Activated CD8-positive, alpha-beta memory T cell treated with anti-CD3 and anti-CD28 coated beads, Interleukin-2, amount 50 U/mL, for 48 hours (primary cell): Measurements from ENCODE around the gene USP6NL.
"Not testable (repeated sequence)": the region's sequence is repeated elsewhere in the genome, so short reads cannot be mapped to it uniquely, and the experiment has no call there.

Source experiments
- DNase-seq: peaks from one replicate; pipeline ENCODE4 v3.0.0-alpha.2; 2020

The USP6NL gene

GRCh38 chr10:11510736-11511135, 100.7 kb downstream of the USP6NL start:
- DNase-seq, result no peak

GRCh38 chr10:11510281-11510680, 101.2 kb downstream of the USP6NL start:
- DNase-seq, result no peak

- no peak for DNase-seq
Measured at GRCh38 chr10:11509036-11509435, 102.4 kb downstream of the USP6NL start.

- DNase-seq, result no peak
Measured at GRCh38 chr10:11506247-11506789, 105.1 kb downstream of the USP6NL start.

GRCh38 chr10:11505639-11506038, 105.8 kb downstream of the USP6NL start:
- no peak for DNase-seq

GRCh38 chr10:11504566-11505285, 106.7 kb downstream of the USP6NL start:
- DNase-seq, result no peak

GRCh38 chr10:11501600-11501999, 109.8 kb downstream of the USP6NL start:
- DNase-seq, result no peak

- DNase-seq, result no peak
Measured at GRCh38 chr10:11499425-11500071, 111.9 kb downstream of the USP6NL start.

- no peak for DNase-seq
Measured at GRCh38 chr10:11498399-11498798, 113.1 kb downstream of the USP6NL start.

GRCh38 chr10:11494923-11495322, 116.5 kb downstream of the USP6NL start:
- DNase-seq, result not testable (repeated sequence)

GRCh38 chr10:11493646-11494045, 117.8 kb downstream of the USP6NL start:
- DNase-seq, result no peak

- no peak for DNase-seq
Measured at GRCh38 chr10:11491087-11491486, 120.4 kb downstream of the USP6NL start.

- DNase-seq, result no peak
Measured at GRCh38 chr10:11489591-11489990, 121.9 kb downstream of the USP6NL start.

- DNase-seq, result no peak
Measured at GRCh38 chr10:11488126-11488525, 123.3 kb downstream of the USP6NL start.

- DNase-seq, result no peak
Measured at GRCh38 chr10:11483201-11484148, 128.0 kb downstream of the USP6NL start.

- DNase-seq, result no peak
Measured at GRCh38 chr10:11482306-11482705, 129.1 kb downstream of the USP6NL start.

- DNase-seq, result no peak
Measured at GRCh38 chr10:11480687-11481086, 130.8 kb downstream of the USP6NL start.

GRCh38 chr10:11479300-11479699, 132.2 kb downstream of the USP6NL start:
- no peak for DNase-seq

- DNase-seq, result no peak
Measured at GRCh38 chr10:11478807-11479206, 132.6 kb downstream of the USP6NL start.

- no peak for DNase-seq
Measured at GRCh38 chr10:11475831-11476434, 135.5 kb downstream of the USP6NL start.

- no peak for DNase-seq
Measured at GRCh38 chr10:11473128-11473760, 138.2 kb downstream of the USP6NL start.

- peak; percentile 84 for DNase-seq
Measured at GRCh38 chr10:11472158-11472753, 139.2 kb downstream of the USP6NL start.
